OCI-M1 (cell line): ENCODE data around the gene HHATL.
"Not testable (repeated sequence)": the region's sequence is repeated elsewhere in the genome, so short reads cannot be mapped to it uniquely, and the experiment has no call there.

Experiments
- DNase-seq: peaks from one replicate; lab custom pipeline; 2025; lab: John Stamatoyannopoulos, UW

Gene HHATL

GRCh38 chr3:42734263-42734860 lies 31.8 kb upstream of the HHATL start:
- DNase-seq = no peak

DNA sequence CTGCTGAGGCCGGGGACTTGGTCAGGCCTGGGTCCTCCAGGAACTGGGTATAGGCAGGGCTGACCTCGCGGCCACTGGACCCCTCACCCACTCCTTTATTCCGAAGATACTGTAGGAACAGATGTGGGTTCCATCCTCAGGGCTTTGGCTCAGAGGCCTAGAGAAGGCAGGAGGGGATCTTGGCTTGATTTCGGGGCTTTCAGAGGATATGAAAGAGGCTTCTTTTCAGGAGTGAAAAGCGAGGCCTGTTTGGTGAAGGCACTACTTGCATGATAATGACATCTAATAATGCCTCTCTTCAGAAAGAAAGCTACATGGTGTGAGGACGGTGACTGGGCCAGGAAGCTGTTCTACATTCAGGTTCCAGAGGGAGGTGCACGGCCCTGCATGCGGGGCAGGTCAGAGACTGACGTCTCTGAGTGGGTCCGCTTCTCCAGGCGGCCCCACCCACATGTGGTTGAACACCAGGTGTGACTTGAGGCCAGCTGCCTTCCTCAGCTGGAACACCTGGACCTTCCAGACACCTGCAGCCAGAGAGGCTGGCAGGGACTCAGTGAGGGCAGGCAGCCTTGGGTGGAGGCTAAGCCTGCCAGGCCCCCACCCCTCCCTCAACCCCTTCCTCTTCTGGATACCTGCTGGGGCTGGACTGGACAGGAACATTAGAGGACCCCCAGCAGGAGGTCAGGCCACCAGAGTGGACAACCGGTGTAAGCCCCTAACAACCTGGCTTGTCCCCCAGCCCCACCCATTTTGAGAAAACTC lies 31.1 kb upstream of the HHATL start:
- DNase-seq = no peak

- no peak for DNase-seq
Observed at GRCh38 chr3:42732829-42733459, 30.3 kb upstream of the HHATL start.

- no peak for DNase-seq
Observed at GRCh38 chr3:42732196-42732828, 29.7 kb upstream of the HHATL start.

DNA sequence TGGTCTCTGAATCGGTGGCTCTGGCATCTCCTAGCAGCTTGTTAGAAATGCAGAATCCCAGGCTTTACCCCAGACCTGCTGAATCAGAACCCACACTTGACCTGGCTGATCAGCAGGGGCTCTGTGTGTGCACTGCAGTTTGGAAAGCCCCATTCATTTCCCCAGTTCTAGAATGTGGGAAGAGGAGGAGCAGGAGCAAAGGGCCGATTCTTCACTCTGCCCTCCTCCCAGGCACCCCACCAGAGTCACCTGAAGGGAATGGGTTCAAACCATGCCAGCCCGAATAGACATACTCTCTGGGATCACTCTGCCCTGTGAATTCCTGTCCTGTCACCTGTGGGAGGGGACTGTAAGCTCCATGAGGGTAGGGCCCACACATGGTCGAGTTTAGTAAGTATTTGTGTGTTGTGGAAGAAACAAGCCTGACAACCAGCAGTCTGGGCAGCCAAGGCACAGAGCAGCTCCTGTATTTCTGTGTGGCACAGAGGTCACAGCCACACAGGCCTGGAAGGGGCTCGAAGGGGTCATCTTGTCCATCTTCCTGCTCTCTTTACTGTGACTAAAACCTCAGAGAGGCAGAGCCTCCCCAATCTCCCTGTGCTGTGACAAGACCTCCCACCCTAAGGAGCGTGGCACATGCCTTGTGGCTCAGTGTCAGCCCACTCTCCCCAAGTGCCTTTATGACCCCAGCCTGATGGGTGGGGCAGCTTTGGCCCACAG lies 29.0 kb upstream of the HHATL start:
- no peak for DNase-seq

DNA sequence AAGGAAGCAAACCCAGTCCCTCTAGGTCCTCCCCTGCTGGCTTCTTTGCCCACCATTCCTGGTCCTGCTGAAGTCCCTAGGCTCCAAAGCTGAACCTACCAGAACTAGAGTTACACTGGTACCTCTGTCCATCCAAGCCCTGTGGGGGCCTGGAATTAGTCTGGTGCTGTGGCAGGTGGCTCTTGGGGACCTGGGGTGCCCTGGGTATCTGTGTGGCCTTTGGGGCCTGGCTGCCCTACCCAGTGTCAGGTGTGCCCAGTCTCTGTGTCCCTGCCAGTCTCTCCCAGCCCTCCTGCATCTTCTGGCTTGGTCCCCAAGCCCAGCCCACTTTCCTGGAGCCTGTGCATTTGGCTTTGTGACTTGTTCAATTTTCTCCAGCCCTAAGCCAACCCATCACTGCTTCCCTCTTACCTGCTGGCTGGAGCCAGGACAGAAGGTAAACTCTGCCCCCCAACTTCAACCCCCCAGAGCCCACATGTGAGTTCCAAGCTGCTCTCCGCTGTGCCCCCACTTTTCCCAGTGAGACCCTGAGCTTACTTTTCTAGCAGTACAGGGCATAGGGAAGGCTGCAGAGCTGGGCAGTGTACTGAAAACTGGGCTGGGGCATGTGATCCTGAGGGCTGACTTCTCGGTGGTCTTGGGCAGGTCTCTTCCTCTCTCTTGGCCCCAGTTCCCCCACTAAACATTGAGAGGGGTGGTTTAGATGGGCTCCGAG lies 28.3 kb upstream of the HHATL start:
- DNase-seq = no peak

GRCh38 chr3:42730294-42730693 lies 27.7 kb upstream of the HHATL start:
- DNase-seq = no peak

- DNase-seq = no peak
Observed at GRCh38 chr3:42729404-42730145, 27.0 kb upstream of the HHATL start.

DNA sequence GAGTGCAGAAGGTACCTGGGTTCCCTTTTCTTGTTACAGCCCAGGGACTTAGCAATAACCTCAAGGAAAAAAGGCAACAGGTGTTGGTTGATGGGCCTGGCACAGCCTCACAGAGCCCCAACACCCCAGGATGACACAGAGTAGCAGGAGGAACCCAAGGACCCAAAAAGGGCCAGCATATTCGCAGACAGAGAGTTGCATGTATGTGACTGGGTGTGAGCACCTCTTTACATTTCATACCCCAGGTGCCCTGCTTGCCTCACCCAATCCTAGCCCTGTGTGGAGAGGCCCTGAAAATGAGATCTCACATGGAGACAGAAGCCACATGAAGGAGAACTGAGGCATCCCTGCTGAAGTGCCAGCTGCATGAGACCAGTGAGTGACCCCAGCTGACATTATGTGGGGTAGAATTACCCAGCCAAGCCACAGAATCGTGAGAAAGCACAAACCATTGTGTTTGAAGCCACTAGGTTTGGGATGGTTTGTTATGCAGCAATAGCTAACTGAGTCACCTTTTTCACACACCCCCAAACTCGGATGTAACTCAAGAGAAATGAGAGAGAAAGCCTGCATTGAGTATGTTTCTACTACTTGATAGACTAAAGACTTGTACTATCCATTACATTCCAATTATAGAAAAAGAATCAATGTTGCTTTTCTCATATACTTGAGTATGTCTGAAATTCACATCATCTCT lies 26.2 kb upstream of the HHATL start:
- DNase-seq = no peak

DNA sequence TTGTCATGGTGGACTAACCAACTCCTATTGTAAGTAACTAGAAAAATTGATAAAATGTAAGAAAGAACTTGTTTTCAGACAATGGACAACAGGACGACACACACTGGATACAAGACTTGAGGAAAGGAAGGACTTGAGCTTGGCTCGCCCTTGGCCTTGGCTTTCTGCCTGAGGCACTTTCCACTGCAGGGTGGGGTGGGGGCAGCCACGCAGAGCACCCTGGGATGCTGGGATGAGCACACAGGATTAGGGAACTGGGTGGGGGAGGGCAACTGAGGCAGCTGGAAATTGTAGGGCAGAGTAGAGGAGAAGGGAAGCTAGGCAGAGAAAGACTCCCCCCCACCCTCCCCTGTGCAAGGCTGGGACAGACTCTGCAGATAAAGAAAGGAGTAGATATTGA lies 25.5 kb upstream of the HHATL start:
- DNase-seq = no peak

DNA sequence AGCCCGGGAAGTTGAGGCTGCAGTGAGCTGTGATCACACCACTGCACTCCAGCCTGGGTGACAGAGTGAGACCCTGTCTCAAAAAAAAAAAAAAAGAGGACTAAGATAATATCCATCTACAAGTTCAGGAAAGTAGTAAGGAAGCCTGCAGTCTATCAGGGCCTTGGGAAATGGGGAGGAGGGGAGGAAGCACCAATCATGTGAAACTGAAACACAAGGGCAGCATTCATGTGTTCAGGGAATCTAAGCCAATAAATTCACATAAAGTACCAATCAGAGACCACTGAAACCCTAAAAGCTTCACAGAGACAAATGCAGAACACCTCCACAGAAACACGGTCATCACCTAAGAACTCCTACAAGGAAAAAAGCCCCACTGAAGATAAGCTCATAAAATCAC lies 22.9 kb upstream of the HHATL start:
- DNase-seq = no peak

DNA sequence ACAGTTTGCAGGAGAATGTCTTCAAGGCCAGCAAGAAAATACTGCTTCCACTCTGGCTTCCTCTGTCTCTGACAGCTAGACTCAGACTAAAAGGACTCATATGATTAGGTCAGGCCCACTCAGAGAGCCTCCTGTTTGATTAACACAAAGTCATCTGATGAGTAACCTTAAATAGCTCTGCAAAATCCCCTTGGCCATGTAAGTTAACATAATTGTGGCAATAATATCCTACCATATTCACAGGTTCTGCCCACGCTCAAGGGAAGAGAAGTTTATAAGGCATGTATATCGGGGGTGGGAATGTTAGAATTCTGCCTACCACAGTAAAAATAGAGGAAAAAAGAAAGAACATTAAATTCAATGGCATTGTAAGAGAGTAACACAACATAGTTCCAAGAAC lies 20.6 kb upstream of the HHATL start:
- DNase-seq = no peak

GRCh38 chr3:42722442-42722841 lies 19.8 kb upstream of the HHATL start:
- DNase-seq = not testable (repeated sequence)

- DNase-seq = no peak
Observed at GRCh38 chr3:42721690-42722089, 19.1 kb upstream of the HHATL start.

DNA sequence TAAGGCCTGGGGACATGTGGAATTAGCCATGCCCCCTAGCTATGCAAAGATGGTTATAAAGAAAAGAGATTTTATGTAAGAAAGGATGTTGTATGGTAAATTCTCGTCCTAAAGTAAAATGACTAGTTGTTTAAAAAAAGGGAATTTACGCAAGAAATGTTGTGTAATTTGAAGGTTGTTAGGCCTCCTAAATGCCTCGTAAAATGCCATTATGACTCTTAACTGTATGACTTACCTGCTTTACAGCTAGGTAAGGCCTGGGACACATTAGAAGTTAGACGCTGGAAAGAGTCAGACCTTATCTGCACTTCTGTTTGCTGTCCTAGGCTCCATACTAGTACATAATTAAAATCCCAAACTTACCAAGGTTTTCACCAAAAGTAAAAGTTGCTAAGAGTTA lies 17.5 kb upstream of the HHATL start:
- no peak for DNase-seq

GRCh38 chr3:42719002-42719401 lies 16.4 kb upstream of the HHATL start:
- no peak for DNase-seq

DNA sequence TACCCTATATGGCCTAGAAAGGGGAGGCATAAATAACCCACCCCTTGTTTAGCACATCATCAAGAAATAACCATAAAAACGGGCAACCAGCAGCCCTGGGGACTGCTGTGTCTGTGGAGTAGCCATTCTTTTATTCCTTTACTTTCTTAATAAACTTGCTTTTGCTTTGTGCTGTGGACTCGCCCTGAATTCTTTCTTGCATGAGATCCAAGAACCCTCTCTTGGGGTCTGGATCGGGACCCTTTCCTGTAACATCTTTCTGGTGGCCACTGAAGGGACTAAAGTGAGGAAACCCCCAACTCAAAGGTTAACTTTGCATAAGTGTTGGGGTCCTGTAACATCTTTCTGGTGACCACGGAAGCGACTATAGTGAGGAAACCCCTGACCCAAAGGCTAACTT lies 15.7 kb upstream of the HHATL start:
- DNase-seq = no peak

- no peak for DNase-seq
Observed at GRCh38 chr3:42717306-42717705, 14.7 kb upstream of the HHATL start.

DNA sequence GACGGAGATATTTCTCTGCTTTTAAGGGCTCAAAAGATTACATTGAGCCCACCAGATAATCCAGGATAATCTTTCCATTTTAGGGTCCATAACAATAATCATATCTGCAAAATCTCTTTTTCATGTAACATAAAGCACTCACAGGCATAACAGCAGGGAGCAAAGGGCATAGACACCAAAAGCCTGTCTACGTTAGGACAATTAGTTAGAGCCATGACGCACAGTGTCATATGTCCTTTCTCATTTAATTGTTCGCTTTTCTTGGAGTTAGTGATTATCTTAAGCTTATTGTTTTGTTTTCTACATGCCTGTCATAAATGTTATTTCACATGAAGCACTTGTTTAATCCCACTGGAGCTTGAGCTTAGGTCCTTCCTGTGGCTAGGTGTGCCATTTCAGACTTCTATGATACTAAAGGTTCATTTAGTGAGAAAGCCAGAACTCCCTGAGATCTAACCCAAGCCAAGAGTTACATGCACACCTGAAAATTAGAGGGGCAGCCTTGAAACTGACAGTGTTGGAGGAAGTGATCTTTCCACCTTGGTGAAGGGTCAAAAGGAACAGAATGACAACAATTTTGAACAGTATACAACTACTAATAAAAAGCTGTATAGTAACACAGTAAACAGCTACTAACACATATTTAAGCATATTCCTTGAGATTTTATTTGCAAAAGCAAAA lies 11.7 kb upstream of the HHATL start:
- DNase-seq = no peak

GRCh38 chr3:42713747-42714146 lies 11.1 kb upstream of the HHATL start:
- no peak for DNase-seq
